Ureter (tissue), 1 donor: Measurements from ENCODE around the gene LRRC4C. TPM values are rescaled to one million over a fixed set of nuclear protein-coding genes. Genes with fewer than 3 reads are reported as not detected.

Experiments
- DNase-seq: peaks from one replicate; pipeline ENCODE4 v3.0.0-alpha.2; 2020; ENCODE audit warnings: low spot score
- total RNA-seq: library from RNA; stranded (reverse); gene quantifications from one replicate; pipeline ENCODE4 v1.2.4, GENCODE V29; 2023
- donor health status: DM: yes; HTN: yes; CAD: no.

LRRC4C gene
- 3.6 TPM for total RNA-seq

DNA sequence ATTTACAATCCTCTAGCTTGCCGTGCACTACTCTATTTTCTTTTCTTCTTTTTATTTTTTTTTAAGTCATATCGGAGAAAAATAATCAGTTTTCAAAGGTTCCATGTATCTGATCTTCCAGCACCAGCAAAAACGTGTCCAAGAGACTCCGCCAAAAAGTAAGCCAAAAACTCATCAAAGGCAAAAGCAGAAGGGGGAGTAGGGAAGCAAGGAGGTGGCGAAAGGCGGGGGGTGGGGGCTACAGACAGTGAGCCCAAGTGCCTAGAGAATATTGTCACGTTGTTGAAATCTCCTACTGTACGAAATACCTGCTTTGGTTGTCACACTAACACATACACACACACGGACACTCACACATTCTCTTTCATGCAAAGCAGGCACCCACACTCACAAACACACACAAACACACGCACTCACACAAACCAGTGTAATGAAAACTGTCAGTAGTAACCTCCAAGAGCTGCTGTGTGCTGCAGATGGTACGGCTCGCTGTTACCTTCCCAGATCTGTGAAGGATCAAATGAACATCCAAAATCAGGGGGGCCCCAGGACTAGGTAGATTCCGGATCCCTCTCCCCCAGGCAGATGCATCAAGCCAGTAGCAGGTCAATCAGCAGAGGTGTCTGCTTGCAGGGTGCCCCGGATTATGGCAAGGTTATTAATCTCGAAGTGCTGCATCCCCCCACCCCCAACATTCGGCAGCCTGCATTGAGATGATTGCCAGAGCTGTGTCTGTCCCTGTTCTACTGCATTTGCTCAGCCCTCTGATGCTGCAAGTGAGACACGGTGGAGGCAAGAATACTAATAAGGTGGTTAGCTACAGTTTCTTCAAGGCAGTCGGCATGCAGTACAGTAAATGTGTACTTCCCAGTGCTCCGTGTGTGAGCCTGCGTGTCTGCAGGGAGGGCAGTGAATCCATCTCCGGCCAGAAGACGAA, at the start of gene LRRC4C:
Gene LRRC4C (minus strand): TSS at position 188 of the 937 bp plus-strand sequence.
- DNase-seq, result no peak

DNA sequence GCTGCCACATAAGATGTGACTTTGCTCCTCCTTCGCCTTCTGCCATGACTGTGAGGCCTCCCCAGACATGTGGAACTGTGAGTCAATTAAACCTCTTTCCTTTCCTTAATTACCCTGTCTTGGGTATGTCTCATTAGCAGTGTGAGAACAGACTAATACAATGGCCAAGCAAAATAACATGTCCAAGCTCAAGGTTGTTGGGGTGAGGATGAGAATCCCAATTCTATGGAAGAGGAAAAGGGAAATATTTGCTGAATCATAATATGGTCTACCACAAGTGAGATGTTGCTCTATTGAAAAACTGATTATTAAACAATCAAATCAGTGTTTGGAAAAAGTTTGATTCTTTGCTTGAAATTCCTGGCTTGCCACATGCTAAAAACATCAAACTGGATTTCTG, 48.7 kb upstream of the LRRC4C start:
- no peak for DNase-seq

DNA sequence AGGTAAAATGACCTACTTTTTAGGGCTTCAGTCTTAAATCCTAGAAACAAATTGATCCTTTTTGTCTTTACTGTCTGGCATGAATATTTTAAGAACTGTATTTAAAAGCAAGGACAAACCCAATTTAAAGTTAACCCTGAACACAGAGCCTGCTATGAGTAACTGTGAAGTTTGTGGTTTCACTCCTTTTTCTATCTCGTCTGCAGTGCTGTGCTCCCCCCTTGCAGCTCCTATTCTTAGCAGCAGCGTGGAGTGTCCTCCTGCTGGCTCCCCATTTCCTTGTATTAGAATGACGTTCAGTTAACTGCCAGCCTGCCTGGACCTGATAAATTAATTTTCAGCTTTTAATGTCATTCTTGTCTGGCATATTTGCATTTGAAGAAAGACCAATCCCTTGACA, 40.0 kb upstream of the LRRC4C start:
- DNase-seq, result no peak

DNA sequence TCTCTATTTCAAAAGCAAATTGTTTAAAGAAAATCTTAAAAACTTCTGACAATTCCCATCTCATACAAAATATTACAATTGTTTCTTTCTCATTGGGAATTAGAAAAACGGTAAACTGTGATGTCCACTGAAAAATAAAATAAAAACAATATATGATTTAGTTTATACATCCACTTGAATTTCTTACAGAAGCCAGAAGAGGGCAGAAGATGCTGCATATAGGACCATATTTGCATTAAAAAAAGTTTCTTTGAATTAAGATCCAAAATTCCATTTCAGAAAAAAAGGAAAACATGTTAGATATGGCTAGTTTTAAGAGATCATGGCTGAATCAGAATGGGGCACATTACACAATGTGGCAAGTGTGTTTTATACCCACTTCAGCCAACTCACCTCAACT, 39.3 kb upstream of the LRRC4C start:
- no peak for DNase-seq

DNA sequence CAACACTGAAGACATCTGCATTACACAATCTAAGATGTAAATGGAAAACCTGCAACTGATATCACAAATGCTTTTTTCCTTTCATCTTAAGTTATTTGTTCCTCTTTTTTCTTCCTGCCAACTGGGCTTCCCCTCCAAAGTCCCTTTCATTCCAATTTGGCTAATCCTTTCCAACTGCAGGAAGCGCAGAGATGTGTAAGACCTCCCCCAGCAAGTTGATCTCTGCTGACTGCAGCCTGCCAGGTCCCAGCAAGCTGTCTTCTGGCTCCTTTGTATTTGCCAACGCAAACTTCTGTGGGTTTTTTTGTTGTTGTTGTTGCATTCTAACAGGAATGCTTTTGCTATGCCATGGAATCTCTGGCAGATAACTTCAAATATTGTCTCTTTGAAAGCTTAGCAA, 38.5 kb upstream of the LRRC4C start:
- DNase-seq, result no peak

- no peak for DNase-seq
Measured at GRCh38 chr11:41494716-41495115, 35.3 kb upstream of the LRRC4C start.

DNA sequence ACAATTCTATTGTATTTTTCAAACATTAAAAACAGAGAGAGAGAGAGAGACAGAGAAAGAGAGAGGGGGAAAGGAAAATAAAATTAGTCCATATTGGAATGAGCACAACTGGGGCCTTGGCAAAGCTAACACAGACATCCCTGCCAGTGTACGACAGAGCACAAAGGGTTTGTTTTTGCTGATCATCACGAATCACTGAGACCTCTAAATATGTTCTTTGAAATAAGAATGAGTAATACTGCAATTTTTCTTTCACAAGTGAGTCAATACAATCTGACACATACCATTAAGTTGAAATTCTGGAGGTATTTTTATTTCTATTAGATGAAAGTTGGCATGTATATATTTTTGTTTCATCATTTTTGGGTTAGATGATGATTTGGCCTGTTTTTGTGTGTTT, 27.0 kb upstream of the LRRC4C start:
- no peak for DNase-seq

DNA sequence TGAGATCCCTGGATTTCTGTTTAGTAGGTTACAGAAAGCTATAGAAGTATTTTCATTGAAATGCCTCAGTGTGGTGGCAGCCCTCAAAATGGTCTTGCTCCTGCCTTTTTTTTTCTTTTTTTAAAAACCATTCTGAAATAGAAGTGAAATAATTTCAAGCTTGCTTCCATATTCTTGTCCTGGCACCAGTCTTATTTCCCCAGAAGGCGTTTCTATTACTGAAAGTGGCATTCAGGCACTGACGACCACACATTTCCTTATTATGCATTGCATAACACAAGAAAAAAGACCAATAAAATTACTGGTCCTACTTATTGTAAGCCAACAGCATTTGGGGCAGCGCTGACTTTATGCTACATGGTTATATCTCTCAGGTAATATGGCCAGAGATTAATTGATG, 24.5 kb upstream of the LRRC4C start:
- DNase-seq, result no peak

GRCh38 chr11:41479179-41479578, 19.7 kb upstream of the LRRC4C start:
- no peak for DNase-seq

DNA sequence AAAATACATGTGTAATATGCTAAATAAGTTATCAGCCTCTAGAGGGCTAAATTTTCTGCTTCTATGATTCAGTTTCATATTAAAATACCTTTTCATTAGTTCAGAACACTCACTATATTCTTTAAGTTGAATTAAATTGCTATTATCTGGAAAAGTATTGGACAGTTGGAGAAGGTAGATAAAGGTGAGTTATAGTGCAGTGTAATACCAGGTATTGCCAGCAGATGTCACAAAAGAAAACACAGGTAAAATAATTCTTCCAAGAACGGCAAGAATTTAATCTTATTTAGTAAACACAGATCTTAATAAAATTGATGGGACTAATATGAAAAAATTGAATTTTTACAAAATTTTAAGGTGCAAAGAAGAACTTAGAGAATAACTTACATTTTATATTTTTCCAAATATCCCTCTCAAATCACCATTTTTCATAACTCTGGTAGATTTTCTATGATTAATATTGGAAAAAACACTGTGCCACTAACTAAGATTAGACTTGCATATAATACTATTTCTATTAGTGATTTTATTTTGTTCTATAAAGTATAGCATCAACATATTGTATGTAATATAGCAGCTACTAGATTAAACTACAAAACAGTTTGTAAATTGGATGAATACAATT, 1.7 kb upstream of the LRRC4C start:
- no peak for DNase-seq

- DNase-seq, result no peak
Measured at GRCh38 chr11:41458641-41459040, 811 bp downstream of the LRRC4C start.

DNA sequence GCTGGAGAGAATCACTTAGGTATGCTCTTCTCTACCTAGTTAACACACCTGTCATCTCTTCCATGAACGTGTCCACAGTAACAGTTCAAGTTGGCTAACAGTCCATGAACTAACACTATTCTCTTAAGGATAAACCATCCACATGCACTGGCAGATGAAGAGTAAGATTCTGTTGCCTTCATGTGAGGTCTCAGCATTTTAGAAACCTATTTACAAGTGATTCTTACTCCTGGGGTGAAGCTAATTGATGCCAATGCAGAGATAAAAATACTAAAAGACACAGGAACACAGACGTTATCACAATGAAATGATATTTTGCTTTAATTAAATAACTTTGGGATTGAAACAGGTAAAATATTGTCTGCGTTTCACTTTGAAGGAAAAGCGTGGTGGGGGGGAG, 1.3 kb downstream of the LRRC4C start:
- no peak for DNase-seq

DNA sequence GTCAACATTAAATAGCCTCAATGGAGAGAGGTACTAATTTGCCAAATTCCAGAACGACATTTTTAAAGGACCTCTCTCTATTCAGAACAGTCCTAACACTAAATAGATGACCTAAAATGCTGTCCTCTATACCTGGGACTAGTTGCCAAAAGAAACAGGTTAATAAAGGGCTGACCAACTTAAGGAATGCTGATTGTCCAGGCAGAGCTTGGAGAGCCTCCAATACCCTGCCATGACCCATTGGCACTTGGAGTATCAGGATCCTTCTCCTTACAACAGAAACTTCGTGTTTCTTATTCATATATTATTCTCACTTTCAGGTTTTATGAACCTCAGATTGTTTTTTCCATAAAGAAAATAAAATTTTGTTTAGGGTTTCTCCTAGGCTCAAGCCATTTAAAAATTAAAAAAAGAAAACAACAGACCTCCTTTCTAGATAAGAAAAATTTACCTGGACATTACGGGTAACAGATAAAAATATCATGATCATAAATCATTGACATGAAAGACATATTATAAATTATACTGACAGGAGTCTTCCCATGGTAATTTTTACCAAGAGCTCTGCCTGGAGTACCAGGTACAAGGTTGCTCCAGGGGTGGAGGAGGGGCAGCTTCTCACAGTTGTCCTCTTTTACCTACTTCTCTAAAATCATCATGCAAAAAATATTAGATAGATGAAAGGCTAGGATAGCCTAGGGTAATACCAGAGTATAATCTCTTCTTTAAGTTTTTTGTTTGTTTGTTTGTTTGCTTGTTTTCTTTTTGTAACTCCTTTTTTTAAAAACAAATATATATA, 2.0 kb downstream of the LRRC4C start:
- DNase-seq, result no peak

DNA sequence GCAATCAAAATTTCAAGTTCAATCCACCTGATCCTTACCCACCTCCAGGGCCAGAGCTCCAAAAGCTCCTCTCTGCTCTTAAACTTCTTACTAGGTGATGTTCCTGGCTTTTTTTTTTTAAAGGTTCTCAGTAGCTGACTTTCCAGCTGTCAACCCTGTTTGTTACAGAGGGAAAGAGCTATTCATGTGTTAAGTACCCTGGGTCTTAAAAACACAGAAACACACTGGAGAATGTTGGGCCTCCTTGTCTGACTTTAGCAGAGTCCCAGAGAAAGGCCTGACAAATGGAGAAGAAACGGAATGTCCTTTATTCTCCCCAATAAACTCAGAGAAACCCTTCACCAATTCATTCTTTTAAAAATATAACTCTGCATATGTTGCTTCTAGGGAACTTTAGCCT, 3.2 kb downstream of the LRRC4C start:
- no peak for DNase-seq

DNA sequence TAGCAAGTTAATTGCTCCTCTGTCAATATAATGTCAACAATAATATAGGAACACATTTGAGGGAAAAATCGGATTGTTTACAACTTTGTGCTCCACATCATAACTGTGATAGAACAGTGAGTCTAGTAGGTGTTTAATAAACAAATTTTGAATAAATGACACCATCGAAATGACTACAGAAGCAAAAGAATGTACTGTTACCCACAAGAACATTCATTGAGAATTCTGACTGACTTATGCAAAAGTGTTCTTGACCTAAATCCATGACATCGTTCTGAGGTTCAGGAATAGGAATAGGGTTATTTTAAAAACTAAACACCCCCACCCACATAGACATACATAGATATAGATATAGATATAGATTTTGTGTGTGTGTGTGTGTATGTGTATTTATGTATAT, 8.4 kb downstream of the LRRC4C start:
- no peak for DNase-seq

GRCh38 chr11:41449483-41450050, 9.9 kb downstream of the LRRC4C start:
- DNase-seq, result no peak

GRCh38 chr11:41446566-41446965, 12.9 kb downstream of the LRRC4C start:
- DNase-seq, result no peak

- no peak for DNase-seq
Measured at GRCh38 chr11:41446107-41446506, 13.3 kb downstream of the LRRC4C start.

GRCh38 chr11:41437006-41437490, 22.4 kb downstream of the LRRC4C start:
- DNase-seq, result no peak

GRCh38 chr11:41435531-41435930, 23.9 kb downstream of the LRRC4C start:
- DNase-seq, result no peak

DNA sequence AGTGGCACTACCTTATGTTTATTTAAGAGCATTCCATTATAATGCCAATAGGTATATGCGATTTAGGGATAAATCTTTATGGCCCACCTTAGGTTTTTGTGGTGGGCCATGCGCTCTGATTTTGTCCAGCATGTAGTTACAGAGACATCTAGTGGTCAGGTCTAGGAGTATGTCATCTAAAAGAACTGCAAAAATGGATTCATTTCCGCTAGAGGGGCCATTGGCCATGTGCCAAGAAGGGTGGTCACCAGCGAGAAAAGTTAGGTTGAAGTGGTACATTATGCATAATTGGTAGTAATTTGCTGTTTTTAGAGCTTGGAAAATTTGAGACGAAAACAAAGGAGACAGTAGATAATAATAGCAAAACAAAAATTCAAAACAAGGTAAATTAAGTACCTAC, 27.7 kb downstream of the LRRC4C start:
- DNase-seq, result no peak

GRCh38 chr11:41419901-41420300, 39.6 kb downstream of the LRRC4C start:
- DNase-seq, result no peak
